ENCODE results near the gene TYW5. TPM values are rescaled to one million over a fixed set of nuclear protein-coding genes. Genes with fewer than 3 reads are reported as not detected.

TYW5 gene
- total and polyA plus RNA-seq, 2 of the 13 experiments (the other 11 are each of a cell fraction or from before 2014, with no cell fraction given), result 8.3 to 14.6 TPM

GRCh38 chr2:199955339-199956061 lies at the start of gene TYW5, which contains the start of gene MAIP1 (continued):
- TF ChIP-seq ZSCAN12 (CRISPR knock-in tag; IDR thresholded peaks at IDR 0.05), result peak; percentile 14
- peak; percentile 81 for TF ChIP-seq ZBTB20 (CRISPR knock-in tag; IDR thresholded peaks at IDR 0.05; ENCODE audit: borderline replicate concordance, low read depth)
- peak; percentile 73 for TF ChIP-seq GABPA (IDR thresholded peaks at IDR 0.05; ENCODE audit: low read depth, low read length)
- peak; percentile 94 for TF ChIP-seq GABPA (CRISPR knock-in tag; IDR thresholded peaks at IDR 0.05; ENCODE audit: low read depth)
- no peak; the same call in 1 of the 2 replicates for TF ChIP-seq ATF5 (CRISPR knock-in tag; IDR thresholded peaks at IDR 0.05; ENCODE audit: low read depth)
- TF ChIP-seq, protein P1, sequence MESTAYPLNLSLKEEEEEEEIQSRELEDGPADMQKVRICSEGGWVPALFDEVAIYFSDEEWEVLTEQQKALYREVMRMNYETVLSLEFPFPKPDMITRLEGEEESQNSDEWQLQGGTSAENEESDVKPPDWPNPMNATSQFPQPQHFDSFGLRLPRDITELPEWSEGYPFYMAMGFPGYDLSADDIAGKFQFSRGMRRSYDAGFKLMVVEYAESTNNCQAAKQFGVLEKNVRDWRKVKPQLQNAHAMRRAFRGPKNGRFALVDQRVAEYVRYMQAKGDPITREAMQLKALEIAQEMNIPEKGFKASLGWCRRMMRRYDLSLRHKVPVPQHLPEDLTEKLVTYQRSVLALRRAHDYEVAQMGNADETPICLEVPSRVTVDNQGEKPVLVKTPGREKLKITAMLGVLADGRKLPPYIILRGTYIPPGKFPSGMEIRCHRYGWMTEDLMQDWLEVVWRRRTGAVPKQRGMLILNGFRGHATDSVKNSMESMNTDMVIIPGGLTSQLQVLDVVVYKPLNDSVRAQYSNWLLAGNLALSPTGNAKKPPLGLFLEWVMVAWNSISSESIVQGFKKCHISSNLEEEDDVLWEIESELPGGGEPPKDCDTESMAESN (CRISPR knock-in tag; conservative IDR thresholded peaks at IDR 0.05), result peak; percentile 96

GRCh38 chr2:200003444-200003843 lies 48.2 kb upstream of the TYW5 start:
- no peaks in the 10 kb centered on the region for H3K36me3 ChIP-seq (replicated peaks in 1 of 2; ENCODE audit: control insufficient read depth in 1 of 2, insufficient read depth in 2 of 2, low read length in 2 of 2)
- no peaks in the 10 kb centered on the region for H4K20me1 ChIP-seq (ENCODE audit: insufficient read depth, low read length)
- no peak overlapping the region for H3K4me3 ChIP-seq (replicated peaks in 1 of 3; ENCODE audit: insufficient read depth in 1 of 3, low read depth in 2 of 3, low read length in 3 of 3)
- CTCF ChIA-PET (ENCODE audit: low intra/inter-chr PET ratio, low total read pairs), result no interaction called here
- H3K4me1 ChIP-seq (ENCODE audit: insufficient read depth, low read length), result no peaks in the 10 kb centered on the region
- POLR2A ChIA-PET, result no interaction called here
- H3K9ac ChIP-seq (ENCODE audit: insufficient read depth, low read depth, low read length), result no peak overlapping the region
- DNase-seq (ENCODE audit: low spot score) (no peak), ATAC-seq (no peak), FAIRE-seq (no peak)
- in situ Hi-C loops (cut with HindIII; ENCODE audit: extremely low pct_ligation_motif_present, low pct_unique_long_range_greater_than_20kb), result no loop called here
- no peaks in the 10 kb centered on the region for H3K79me2 ChIP-seq (ENCODE audit: insufficient read depth, low read length)
- WGBS (ENCODE audit: low lambda C conversion rate), result 17% methylated on average over 1 of the region's 1 CpG
- no peak overlapping the region for H2AFZ ChIP-seq (ENCODE audit: low read length)
- H3K4me2 ChIP-seq (ENCODE audit: low read depth, low read length), result no peak overlapping the region
- BruUV-seq (replicated peaks), result no TSS peak
- intact Hi-C loops (cut with micrococcal nuclease; ENCODE audit: unreplicated experiment), result no loop called here
- H3K9me3 ChIP-seq (ENCODE audit: low read length), result no peaks in the 10 kb centered on the region
- H3K27me3 ChIP-seq (ENCODE audit: control insufficient read depth in 1 of 2, insufficient read depth in 2 of 2, low read length in 2 of 2), result peaks cover 3 to 8% of the 10 kb centered on the region in 2 experiments; a peak in 2 of 5 replicates
- H3K27ac ChIP-seq (ENCODE audit: extremely low read length, insufficient read depth, low read length), result no peak overlapping the region
- TF ChIP-seq RNF2 (conservative IDR thresholded peaks at IDR 0.05; ENCODE audit: low read depth) (no peak), FIP1L1 (IDR thresholded peaks at IDR 0.05; ENCODE audit: borderline replicate concordance, insufficient read depth, low read depth, low read length) (no peak), ZSCAN25 (CRISPR knock-in tag; IDR thresholded peaks at IDR 0.05) (no peak), ZNF619 (CRISPR knock-in tag; IDR thresholded peaks at IDR 0.05) (no peak), ZNF709 (CRISPR knock-in tag; IDR thresholded peaks at IDR 0.05) (no peak), HES4 (CRISPR knock-in tag; IDR thresholded peaks at IDR 0.05; ENCODE audit: borderline replicate concordance) (no peak), GRHL1 (CRISPR knock-in tag; conservative IDR thresholded peaks at IDR 0.05) (no peak), NFYC (CRISPR knock-in tag; IDR thresholded peaks at IDR 0.05) (no peak), ZNF274 (CRISPR knock-in tag; IDR thresholded peaks at IDR 0.05) (no peak), ATF7 (IDR thresholded peaks at IDR 0.05) (no peak), ATF7 (CRISPR knock-in tag; IDR thresholded peaks at IDR 0.05) (no peak), SOX13 (IDR thresholded peaks at IDR 0.05) (no peak), SOX13 (CRISPR knock-in tag; conservative IDR thresholded peaks at IDR 0.05 in 1 of 2, IDR thresholded peaks at IDR 0.05 in 1 of 2) (no peak)
